Right lung (tissue), 10 donors: Measurements from ENCODE around the gene PHACTR1. TPM values are rescaled to one million over a fixed set of nuclear protein-coding genes. Genes with fewer than 3 reads are reported as not detected.
"Not testable (repeated sequence)": the region's sequence is repeated elsewhere in the genome, so short reads cannot be mapped to it uniquely, and the experiment has no call there.

Experiments used
- DNase-seq, 2 donors: peaks; one replicate each; pipeline ENCODE4 v3.0.0-alpha.2; 2013
- long read RNA-seq, 8 donors: transcript quantifications; one replicate each; lab custom pipeline, GENCODE V29; 2026
- polyA plus RNA-seq, 5 donors: library from polyadenylated mRNA; unstranded; fragments of 120-200 nt; gene quantifications; one replicate each; pipeline versions ENCODE4 v1.2.1 to v1.2.3, GENCODE V29; 2013; ENCODE audit warnings: inconsistent platforms in 1 of 5, low replicate concordance in 1 of 5; ENCODE audit not compliant: insufficient read length in 5 of 5, insufficient read depth in 1 of 5

PHACTR1 gene
- 10 to 100 TPM; 11.1 to 16.5 (median 14.5) TPM for polyA plus RNA-seq
- long read RNA-seq, donor 1, partial matches to known transcripts: 44 of 44 reads
- long read RNA-seq, donor 1, other reads (novel, unspliced or antisense): 0 of 44 reads
- long read RNA-seq, donor 2, partial matches to known transcripts: 0 of 1 reads
- long read RNA-seq, donor 2, other reads (novel, unspliced or antisense): 0 of 1 reads
- long read RNA-seq, donor 3: 0 reads
- long read RNA-seq, donor 4, partial matches to known transcripts: 8 of 8 reads
- long read RNA-seq, donor 4, other reads (novel, unspliced or antisense): 0 of 8 reads
- long read RNA-seq, donor 5, partial matches to known transcripts: 19 of 41 reads
- long read RNA-seq, donor 5, other reads (novel, unspliced or antisense): 22 of 41 reads
- long read RNA-seq, donor 6, partial matches to known transcripts: 6 of 11 reads
- long read RNA-seq, donor 6, other reads (novel, unspliced or antisense): 5 of 11 reads
- long read RNA-seq, donor 7, partial matches to known transcripts: 0 of 14 reads
- long read RNA-seq, donor 7, other reads (novel, unspliced or antisense): 14 of 14 reads
- long read RNA-seq, donor 8: 0 reads

- no peak for DNase-seq
Measured at GRCh38 chr6:12716298-12716916, at the start of gene PHACTR1. Gene PHACTR1, plus strand, starts transcription at chr6:12716767.

- DNase-seq: no peak
Measured at GRCh38 chr6:12666886-12667285, 49.7 kb upstream of the PHACTR1 start.

GRCh38 chr6:12675931-12676330, 40.6 kb upstream of the PHACTR1 start:
- no peak for DNase-seq

GRCh38 chr6:12679341-12679740, 37.2 kb upstream of the PHACTR1 start:
- DNase-seq: no peak

- DNase-seq: no peak
Measured at GRCh38 chr6:12693122-12693521, 23.4 kb upstream of the PHACTR1 start.

GRCh38 chr6:12698298-12698697, 18.3 kb upstream of the PHACTR1 start:
- DNase-seq: no peak

GRCh38 chr6:12704946-12705345, 11.6 kb upstream of the PHACTR1 start:
- DNase-seq: no peak

GRCh38 chr6:12709116-12709515, 7.5 kb upstream of the PHACTR1 start:
- DNase-seq: no peak

GRCh38 chr6:12709556-12710232, 6.9 kb upstream of the PHACTR1 start:
- DNase-seq: no peak

- DNase-seq: no peak
Measured at GRCh38 chr6:12710921-12711320, 5.6 kb upstream of the PHACTR1 start.

GRCh38 chr6:12714022-12714421, 2.5 kb upstream of the PHACTR1 start:
- DNase-seq: no peak

GRCh38 chr6:12715437-12715836, 1.1 kb upstream of the PHACTR1 start:
- no peak for DNase-seq

- no peak for DNase-seq
Measured at GRCh38 chr6:12717356-12717755, 789 bp downstream of the PHACTR1 start.

- no peak for DNase-seq
Measured at GRCh38 chr6:12718015-12718414, 1.4 kb downstream of the PHACTR1 start.

- DNase-seq: no peak
Measured at GRCh38 chr6:12719017-12719416, 2.5 kb downstream of the PHACTR1 start.

- no peak for DNase-seq
Measured at GRCh38 chr6:12720310-12720709, 3.7 kb downstream of the PHACTR1 start.

- DNase-seq: no peak
Measured at GRCh38 chr6:12725263-12725662, 8.7 kb downstream of the PHACTR1 start.

- no peak for DNase-seq
Measured at GRCh38 chr6:12729467-12729866, 12.9 kb downstream of the PHACTR1 start.

GRCh38 chr6:12730809-12731208, 14.2 kb downstream of the PHACTR1 start:
- DNase-seq: not testable (repeated sequence)

GRCh38 chr6:12733876-12734275, 17.3 kb downstream of the PHACTR1 start:
- DNase-seq: no peak

- DNase-seq: no peak
Measured at GRCh38 chr6:12735786-12736185, 19.2 kb downstream of the PHACTR1 start.

GRCh38 chr6:12748411-12748810, 31.8 kb downstream of the PHACTR1 start:
- DNase-seq: no peak
